GM18873 (cell line): Measurements from ENCODE around the gene C4BPB.

Source experiments
- ATAC-seq: cut with Tn5 transposase; IDR thresholded peaks from one replicate; pipeline ENCODE4 v1.9.1; 2021; ENCODE audit warnings: mild to moderate bottlenecking, moderate library complexity, moderate number of reproducible peaks; ENCODE audit not compliant: unreplicated experiment, low FRiP score

Gene C4BPB

GRCh38 chr1:207081088-207081487, 7.6 kb upstream of the C4BPB start:
- ATAC-seq = no peak

- ATAC-seq = no peak
Measured at GRCh38 chr1:207081806-207082205, 6.9 kb upstream of the C4BPB start.

GRCh38 chr1:207084232-207084631, 4.4 kb upstream of the C4BPB start:
- no peak for ATAC-seq

GRCh38 chr1:207084701-207085180, 3.9 kb upstream of the C4BPB start:
- no peak for ATAC-seq

GRCh38 chr1:207085887-207086286, 2.8 kb upstream of the C4BPB start:
- ATAC-seq = no peak

GRCh38 chr1:207088161-207088560, 499 bp upstream of the C4BPB start:
- no peak for ATAC-seq

- ATAC-seq = no peak
Measured at GRCh38 chr1:207089627-207090355, 1.1 kb downstream of the C4BPB start.

- no peak for ATAC-seq
Measured at GRCh38 chr1:207091200-207091908, 2.7 kb downstream of the C4BPB start.

- no peak for ATAC-seq
Measured at GRCh38 chr1:207093944-207094343, 5.3 kb downstream of the C4BPB start.

GRCh38 chr1:207097871-207098324, 9.2 kb downstream of the C4BPB start:
- no peak for ATAC-seq

- no peak for ATAC-seq
Measured at GRCh38 chr1:207101720-207102119, 13.1 kb downstream of the C4BPB start.

- ATAC-seq = no peak
Measured at GRCh38 chr1:207102146-207102545, 13.5 kb downstream of the C4BPB start.

GRCh38 chr1:207102659-207103058, 14.0 kb downstream of the C4BPB start:
- no peak for ATAC-seq

GRCh38 chr1:207103892-207104373, 15.3 kb downstream of the C4BPB start, which contains the start of gene C4BPA:
TSS of gene C4BPA (plus strand) at chr1:207104233. CDS start at chr1:207113026, 8,793 bp downstream.
- ATAC-seq = no peak

- ATAC-seq = no peak
Measured at GRCh38 chr1:207109004-207109403, 20.3 kb downstream of the C4BPB start.

GRCh38 chr1:207112616-207113296, 24.1 kb downstream of the C4BPB start:
- no peak for ATAC-seq

GRCh38 chr1:207115269-207115668, 26.6 kb downstream of the C4BPB start:
- ATAC-seq = no peak

- no peak for ATAC-seq
Measured at GRCh38 chr1:207124389-207124788, 35.7 kb downstream of the C4BPB start.

GRCh38 chr1:207128336-207128921, 39.8 kb downstream of the C4BPB start:
- ATAC-seq = no peak

GRCh38 chr1:207129053-207129452, 40.4 kb downstream of the C4BPB start:
- no peak for ATAC-seq
